Upper lobe of right lung (tissue), 1 donor: ENCODE data around the gene FAM241A. TPM values are rescaled to one million over a fixed set of nuclear protein-coding genes. Genes with fewer than 3 reads are reported as not detected.

Experiments
- ATAC-seq: fragments of 200-7000 bp; cut with Tn5 transposase; one replicate; pipeline ENCODE4 v1.9.1; 2020; ENCODE audit warnings: mild to moderate bottlenecking, moderate library complexity
- DNase-seq: peaks from one replicate; pipeline ENCODE4 v3.0.0-alpha.2; 2020
- H3K27ac ChIP-seq: fragments of 200-600 bp; one replicate; pipeline ENCODE4 v1.8.0; 2022
- H3K27me3 ChIP-seq: fragments of 200-600 bp; one replicate; pipeline ENCODE4 v1.8.0; 2022; ENCODE audit warnings: mild to moderate bottlenecking
- H3K36me3 ChIP-seq: fragments of 200-600 bp; one replicate; pipeline ENCODE4 v1.8.0; 2022
- H3K4me1 ChIP-seq: fragments of 200-600 bp; one replicate; pipeline ENCODE4 v1.8.0; 2022
- H3K4me3 ChIP-seq: fragments of 200-600 bp; one replicate; pipeline ENCODE4 v1.8.0; 2022; ENCODE audit warnings: mild to moderate bottlenecking
- H3K9me3 ChIP-seq: fragments of 200-600 bp; one replicate; pipeline ENCODE4 v1.8.0; 2022
- intact Hi-C: fragments of 100-400 bp; cut with DNase I; formaldehyde crosslinking; loops from one replicate; pipeline ENCODE4 v1.11.0; 2022
- total RNA-seq: library from RNA; stranded (reverse); fragmentation: NEBNext Ultra II Directional; extraction: Animal tissue kit (Norgen Biotek cat#: 25700); gene quantifications from one replicate; pipeline ENCODE4 v1.2.1, GENCODE V29; 2021
- TF ChIP-seq, protein P1 (sequence below): fragments of 200-600 bp; IDR thresholded peaks from one replicate; pipeline ENCODE4 v1.8.0; 2022; ENCODE audit warnings: antibody characterized with exemption
- donor health status: DM: no; HTN: yes; CAD: no; lungs with severe emphysema.

Gene FAM241A
- total RNA-seq, 1 donor from 2014 or later = 6.3 TPM

- Histone ChIP-seq H3K36me3 (no peaks in the 10 kb centered on the region), H3K27ac (no peak overlapping the region), H3K9me3 (no peaks in the 10 kb centered on the region), H3K27me3 (no peaks in the 10 kb centered on the region), H3K4me3 (no peak overlapping the region), H3K4me1 (no peaks in the 10 kb centered on the region)
- DNase-seq (no peak), ATAC-seq (peak; percentile 91)
- TF ChIP-seq, protein P1, sequence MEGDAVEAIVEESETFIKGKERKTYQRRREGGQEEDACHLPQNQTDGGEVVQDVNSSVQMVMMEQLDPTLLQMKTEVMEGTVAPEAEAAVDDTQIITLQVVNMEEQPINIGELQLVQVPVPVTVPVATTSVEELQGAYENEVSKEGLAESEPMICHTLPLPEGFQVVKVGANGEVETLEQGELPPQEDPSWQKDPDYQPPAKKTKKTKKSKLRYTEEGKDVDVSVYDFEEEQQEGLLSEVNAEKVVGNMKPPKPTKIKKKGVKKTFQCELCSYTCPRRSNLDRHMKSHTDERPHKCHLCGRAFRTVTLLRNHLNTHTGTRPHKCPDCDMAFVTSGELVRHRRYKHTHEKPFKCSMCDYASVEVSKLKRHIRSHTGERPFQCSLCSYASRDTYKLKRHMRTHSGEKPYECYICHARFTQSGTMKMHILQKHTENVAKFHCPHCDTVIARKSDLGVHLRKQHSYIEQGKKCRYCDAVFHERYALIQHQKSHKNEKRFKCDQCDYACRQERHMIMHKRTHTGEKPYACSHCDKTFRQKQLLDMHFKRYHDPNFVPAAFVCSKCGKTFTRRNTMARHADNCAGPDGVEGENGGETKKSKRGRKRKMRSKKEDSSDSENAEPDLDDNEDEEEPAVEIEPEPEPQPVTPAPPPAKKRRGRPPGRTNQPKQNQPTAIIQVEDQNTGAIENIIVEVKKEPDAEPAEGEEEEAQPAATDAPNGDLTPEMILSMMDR = no peak
- intact Hi-C loops = no loop called here
Measured at GRCh38 chr4:112185740-112186670, 40.8 kb downstream of the FAM241A start.

DNA sequence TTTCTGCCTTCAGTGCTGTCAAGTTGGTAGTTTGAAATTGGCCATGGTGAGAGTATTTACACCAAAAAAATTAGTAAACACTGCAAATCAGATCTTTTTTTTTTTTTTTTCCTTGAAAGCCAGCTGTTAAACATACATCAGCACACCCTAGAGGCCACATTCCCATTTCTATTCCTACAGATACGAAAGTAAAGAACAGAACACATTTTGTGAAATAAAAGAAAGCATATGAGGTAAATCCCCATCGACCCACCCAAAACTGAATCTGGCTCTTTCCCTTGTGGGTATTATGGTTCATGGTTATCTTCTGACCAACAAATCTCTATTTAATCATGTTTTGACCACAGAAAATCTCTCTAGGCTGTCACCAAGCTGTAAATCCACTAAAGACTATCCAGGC is 44.5 kb downstream of the FAM241A start:
- no peaks in the 10 kb centered on the region for H3K27me3 ChIP-seq
- ATAC-seq = no peak
- DNase-seq = no peak

GRCh38 chr4:112190684-112191083 is 45.4 kb downstream of the FAM241A start:
- H3K9me3 ChIP-seq = no peaks in the 10 kb centered on the region
- no peaks in the 10 kb centered on the region for H3K36me3 ChIP-seq
- ATAC-seq (no peak), DNase-seq (no peak)
- H3K4me3 ChIP-seq = no peak overlapping the region
- no peak overlapping the region for H3K27ac ChIP-seq
- no peaks in the 10 kb centered on the region for H3K27me3 ChIP-seq
- intact Hi-C loops = no loop called here
- TF ChIP-seq, protein P1 = no peak
- no peaks in the 10 kb centered on the region for H3K4me1 ChIP-seq

More for the DNA sequence above, 44.5 kb downstream of the FAM241A start:
- intact Hi-C loops = no loop called here
- Histone ChIP-seq H3K9me3 (no peaks in the 10 kb centered on the region), H3K36me3 (no peaks in the 10 kb centered on the region), H3K27ac (no peak overlapping the region), H3K4me3 (no peak overlapping the region), H3K4me1 (no peaks in the 10 kb centered on the region)
- TF ChIP-seq, protein P1 = no peak

- TF ChIP-seq, protein P1 = no peak
- DNase-seq = no peak
- no peaks in the 10 kb centered on the region for H3K4me1 ChIP-seq
- intact Hi-C loops = no loop called here
- no peaks in the 10 kb centered on the region for H3K36me3 ChIP-seq
- H3K9me3 ChIP-seq = no peaks in the 10 kb centered on the region
- ATAC-seq = no peak
- H3K27me3 ChIP-seq = no peaks in the 10 kb centered on the region
- H3K4me3 ChIP-seq = no peak overlapping the region
- H3K27ac ChIP-seq = no peak overlapping the region
Measured at GRCh38 chr4:112196461-112196860, 51.2 kb downstream of the FAM241A start.

DNA sequence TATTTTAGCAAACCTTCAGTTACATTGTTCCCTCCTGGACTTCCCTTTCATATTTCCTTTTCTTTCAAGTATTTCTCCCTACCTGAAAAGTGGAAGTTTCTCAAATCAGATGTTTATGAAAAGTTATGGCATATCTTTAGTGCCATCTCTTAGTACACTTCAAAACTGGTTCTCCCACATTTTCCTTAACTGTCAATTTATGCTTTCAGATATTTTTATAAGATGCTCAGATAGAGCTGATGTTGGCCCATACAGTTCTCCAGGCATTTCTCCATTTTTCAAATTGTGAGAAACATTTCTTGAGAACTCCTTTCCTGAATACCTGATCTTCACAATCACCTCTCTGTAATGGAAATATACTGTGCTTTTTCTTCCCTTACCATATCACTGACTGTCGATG is 53.8 kb downstream of the FAM241A start:
- intact Hi-C loops = no loop called here
- Histone ChIP-seq H3K27me3 (no peaks in the 10 kb centered on the region), H3K27ac (no peak overlapping the region), H3K4me3 (no peak overlapping the region), H3K4me1 (no peaks in the 10 kb centered on the region), H3K36me3 (no peaks in the 10 kb centered on the region), H3K9me3 (no peaks in the 10 kb centered on the region)
- TF ChIP-seq, protein P1 = no peak
- no peak for DNase-seq
- ATAC-seq = no peak
